Activated T-cell treated with anti-CD3 and anti-CD28 coated beads for 4 hours (primary cell): ENCODE results near the gene APCDD1L.

Source experiments
- DNase-seq: peaks from one replicate; pipeline ENCODE4 v3.0.0-alpha.2; 2020

The APCDD1L gene

DNA sequence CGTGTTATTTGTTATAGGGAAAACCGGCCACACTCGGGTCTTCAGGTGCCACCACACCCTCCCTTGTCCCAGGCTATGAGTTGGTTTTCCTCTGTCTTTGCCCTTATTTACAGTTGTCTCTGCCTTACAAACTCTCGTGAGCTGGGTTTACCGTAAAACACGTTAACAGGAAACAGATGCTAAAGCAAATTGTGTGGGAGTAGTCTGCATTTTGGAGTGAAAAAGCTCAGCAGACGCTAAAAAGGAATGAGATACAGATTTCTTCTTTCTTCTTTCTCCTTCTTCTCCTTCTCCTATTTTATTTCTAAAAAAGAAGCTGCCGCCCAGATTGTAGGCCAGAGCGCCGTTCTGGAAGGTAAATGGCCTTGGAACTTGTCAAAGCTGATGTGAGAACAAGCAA is 51.9 kb downstream of the APCDD1L start:
- DNase-seq, result no peak

GRCh38 chr20:58461899-58462298 is 53.3 kb downstream of the APCDD1L start:
- DNase-seq, result no peak

- DNase-seq, result no peak
These were observed 54.1 kb downstream of the APCDD1L start for GRCh38 chr20:58461104-58461503.

- DNase-seq, result no peak
These were observed 56.0 kb downstream of the APCDD1L start for GRCh38 chr20:58459058-58459750.

GRCh38 chr20:58458342-58459057 is 56.7 kb downstream of the APCDD1L start:
- DNase-seq, result no peak

DNA sequence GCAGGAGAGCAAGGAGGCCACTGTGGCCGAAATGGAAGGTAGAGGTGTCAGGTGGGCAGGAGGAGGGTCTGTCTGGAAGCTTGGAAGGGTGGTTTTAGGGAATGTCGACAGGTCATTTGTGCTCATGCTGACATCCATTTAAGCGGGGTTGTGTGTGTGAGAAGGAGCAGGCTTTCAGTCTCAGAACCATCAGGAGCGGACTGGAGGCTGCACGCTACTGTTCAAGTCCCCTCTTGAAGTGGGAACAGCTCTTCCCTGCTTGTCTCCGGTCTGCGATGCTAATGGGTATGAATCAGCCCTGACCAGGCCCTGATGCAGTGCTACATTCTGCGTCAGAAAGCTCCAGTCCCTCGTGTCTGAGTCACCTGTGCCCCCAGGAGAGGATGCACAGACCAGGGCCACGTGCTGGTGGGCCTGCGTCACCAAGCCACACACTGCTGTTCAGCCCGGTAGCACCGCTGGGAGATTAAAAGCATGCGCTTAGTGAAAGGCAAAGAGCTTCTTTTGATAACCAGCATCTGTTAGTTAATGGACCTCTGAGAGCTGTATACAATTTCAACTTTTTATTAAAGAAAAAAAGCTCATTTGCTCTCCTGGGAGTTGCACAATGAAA is 58.0 kb downstream of the APCDD1L start:
- DNase-seq, result no peak

DNA sequence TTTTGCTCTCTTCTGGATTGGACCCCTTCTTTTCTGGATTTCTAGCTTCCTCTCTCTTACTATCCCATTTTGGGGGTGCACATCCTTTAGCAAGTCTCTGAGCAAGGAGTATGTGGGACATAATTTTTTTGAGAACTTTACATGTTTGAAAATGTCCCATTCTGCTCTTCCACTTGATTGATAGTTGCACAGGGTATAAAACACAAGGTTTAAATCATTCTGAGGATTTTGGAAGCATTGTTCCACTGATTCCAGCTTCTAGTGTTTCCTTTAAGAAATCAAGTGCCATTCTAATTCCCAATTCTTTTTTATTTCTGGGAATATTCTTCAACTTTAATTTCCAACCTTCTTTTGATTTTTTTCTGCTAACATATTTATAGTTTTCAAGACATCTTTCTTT is 60.7 kb downstream of the APCDD1L start:
- no peak for DNase-seq

- DNase-seq, result no peak
These were observed 61.8 kb downstream of the APCDD1L start for GRCh38 chr20:58453391-58453790.

GRCh38 chr20:58452667-58453255 is 62.4 kb downstream of the APCDD1L start:
- no peak for DNase-seq

DNA sequence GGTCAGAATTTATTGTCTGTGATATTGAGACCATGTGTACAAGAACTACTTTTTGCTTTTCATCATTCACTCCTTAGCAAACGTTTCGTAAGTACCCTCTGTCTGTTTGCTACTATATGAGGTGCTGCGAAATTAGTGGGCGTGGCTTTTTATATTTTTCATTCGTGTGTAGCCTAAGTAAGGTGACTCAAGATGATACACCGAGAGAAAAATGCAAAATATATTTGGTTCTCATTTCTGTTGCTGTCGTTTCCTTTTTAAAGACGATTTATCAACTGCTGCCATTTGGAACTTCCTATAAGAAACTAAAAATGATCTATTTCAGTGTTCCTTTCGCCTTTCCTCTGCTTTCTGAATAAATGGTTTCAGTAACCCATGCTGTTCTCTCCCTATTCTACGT is 64.9 kb downstream of the APCDD1L start:
- no peak for DNase-seq

DNA sequence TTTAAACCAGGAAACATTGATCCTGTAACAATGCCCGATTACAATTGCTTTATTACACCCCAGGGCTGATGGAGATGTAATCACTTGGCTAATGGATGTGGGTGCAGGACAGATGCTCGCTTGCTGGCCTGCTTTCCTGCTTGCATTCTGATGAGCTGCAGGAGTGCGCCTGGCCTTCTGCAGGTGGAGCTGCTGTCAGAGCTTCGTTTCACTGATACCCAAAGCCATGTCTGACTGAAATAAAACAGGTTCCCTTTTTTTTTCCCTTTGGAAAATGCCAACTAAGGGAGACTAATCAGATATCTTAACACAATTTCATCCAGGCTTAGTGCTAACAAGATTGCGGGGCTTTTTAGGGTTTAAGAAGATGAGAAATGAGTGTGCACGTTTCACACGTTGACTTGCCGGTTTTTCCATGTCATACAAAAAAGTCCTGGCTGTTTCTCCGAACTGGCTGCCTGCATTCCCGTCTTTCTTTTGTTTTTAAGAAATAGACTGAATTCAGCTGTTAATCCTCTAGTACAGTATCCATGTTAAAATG is 65.4 kb downstream of the APCDD1L start:
- no peak for DNase-seq

DNA sequence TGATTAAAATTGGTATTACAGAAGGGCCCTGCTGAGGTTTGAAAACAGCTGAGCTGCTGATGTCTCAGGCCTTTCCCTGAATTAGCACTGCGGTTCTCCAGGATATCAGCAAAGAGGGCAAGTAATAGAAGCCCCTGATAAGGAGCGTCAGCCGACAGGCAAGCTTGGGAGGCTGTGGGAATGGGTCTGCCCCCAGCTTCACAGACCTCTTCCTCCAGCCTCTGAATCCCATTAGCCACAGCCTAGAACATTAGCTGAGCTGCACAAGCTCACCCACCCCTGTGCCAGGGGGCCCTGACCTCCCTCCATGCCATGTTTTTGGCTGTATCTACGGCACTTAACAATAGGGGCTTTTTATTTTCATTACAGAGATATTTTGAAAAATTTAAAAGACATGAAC is 66.2 kb downstream of the APCDD1L start:
- DNase-seq, result no peak

DNA sequence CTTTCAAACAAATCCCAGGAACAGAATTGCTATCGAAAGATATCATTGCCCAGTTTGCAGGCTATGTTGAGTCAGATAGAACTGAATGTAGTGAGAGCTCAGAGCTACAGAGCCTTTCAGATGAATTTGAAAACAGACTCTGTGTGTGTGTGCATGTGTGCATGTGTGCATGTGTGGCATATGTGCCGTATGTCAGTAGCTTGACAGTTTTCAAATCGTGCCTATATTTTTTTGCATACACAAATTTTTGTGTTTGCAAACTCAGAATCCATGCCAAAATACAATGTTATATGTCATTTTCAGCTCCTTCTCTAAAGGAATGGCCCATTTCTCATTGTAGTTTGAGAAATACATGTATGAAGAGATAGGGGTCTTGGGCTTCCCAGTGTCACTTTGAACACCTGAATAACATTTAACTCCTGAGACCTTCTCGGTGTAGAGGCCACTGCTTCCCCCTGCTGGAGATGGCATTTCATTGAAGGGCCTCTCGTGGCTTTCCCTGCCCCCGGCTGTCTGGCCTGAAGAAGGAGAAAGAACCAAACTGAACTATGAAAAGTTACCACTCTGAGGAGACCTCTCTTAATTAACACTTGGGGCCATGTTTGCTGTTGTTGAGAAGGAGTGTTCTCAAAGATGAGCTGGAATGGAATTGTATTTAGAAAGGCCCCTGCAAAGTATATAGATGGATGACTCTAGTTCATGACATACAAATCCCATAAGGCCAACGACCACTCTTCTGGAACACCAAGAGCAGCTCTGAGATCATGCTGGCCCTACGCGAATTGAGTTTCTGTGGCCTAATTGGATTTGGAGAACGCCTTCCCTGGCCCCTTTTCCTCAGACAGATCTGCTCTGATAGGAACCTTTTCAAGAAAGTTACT is 67.4 kb downstream of the APCDD1L start:
- DNase-seq, result peak; percentile 41

DNA sequence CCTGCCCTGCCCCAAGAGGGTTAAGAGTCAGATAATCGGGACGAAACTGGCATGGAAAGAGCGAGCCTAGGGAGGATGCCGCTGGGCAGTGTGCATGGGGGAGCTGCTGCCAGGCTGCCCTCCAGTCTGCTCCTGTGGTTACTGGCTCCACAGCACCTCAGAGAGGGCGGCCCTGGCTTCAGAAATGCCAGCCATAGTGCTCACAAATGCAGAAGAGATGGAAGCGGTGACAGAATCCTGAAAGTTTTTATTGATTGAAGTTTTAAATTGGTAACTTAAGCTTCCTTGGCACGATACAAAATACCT is 68.3 kb downstream of the APCDD1L start:
- no peak for DNase-seq

- DNase-seq, result no peak
These were observed 68.8 kb downstream of the APCDD1L start for GRCh38 chr20:58446264-58446959.

DNA sequence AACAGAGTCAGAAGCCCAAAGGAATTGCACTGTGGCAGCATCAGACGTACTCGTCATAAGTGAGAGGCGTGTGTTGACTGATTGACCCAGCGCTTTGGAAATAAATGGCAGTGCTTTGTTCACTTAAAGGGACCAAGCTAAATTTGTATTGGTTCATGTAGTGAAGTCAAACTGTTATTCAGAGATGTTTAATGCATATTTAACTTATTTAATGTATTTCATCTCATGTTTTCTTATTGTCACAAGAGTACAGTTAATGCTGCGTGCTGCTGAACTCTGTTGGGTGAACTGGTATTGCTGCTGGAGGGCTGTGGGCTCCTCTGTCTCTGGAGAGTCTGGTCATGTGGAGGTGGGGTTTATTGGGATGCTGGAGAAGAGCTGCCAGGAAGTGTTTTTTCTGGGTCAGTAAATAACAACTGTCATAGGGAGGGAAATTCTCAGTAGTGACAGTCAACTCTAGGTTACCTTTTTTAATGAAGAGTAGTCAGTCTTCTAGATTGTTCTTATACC is 70.4 kb downstream of the APCDD1L start:
- no peak for DNase-seq

- DNase-seq, result no peak
These were observed 73.5 kb downstream of the APCDD1L start for GRCh38 chr20:58441723-58442122.

- no peak for DNase-seq
These were observed 75.0 kb downstream of the APCDD1L start for GRCh38 chr20:58440021-58440767.

DNA sequence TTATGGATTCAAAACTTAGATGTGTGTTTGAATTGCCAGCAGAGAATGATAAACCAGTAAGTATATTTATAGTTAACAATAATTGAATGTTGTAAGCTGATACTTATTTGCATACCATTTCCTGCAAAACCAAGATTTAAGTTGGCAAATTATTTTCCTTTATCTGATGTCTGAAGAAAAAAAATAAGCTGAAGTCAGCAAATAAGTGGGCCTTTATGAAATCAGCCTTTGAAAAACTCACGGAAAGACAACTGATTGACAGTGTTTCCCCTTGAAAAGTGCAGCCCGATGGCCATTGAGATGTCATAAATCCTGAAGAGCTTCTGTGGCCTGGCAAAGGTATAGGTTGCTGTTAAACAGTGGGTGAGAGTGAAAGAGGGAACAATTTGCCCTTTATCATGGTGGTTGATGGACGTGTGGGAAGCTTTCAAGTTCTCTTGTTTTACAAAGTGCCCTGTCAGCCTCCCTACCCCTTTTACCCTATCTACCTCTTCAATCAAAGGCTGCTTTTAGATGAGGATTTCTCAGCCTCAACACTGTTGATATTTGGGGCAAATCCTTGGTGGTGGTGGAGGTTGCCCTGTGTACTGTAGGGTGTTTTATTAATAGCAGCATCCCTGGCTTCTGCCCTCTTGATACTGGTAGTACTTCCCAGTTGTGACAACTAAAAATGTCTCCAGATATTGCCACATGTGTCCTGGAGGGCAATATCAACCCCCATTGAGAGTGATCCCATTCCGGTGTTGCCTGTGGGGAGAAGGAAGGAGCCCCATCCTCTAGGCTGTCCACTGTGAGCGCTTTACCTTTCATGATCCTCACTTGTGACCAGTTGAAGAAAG is 76.0 kb downstream of the APCDD1L start:
- DNase-seq, result no peak
